Activated CD8-positive, alpha-beta memory T cell treated with anti-CD3 and anti-CD28 coated beads, Interleukin-2, amount 10 ng/mL, durations not matched to agents 7 days and 5 days (primary cell): ENCODE measurements around the gene PRAMEF1. TPM values are rescaled to one million over a fixed set of nuclear protein-coding genes. Genes with fewer than 3 reads are reported as not detected.
"Not testable (repeated sequence)": the region's sequence is repeated elsewhere in the genome, so short reads cannot be mapped to it uniquely, and the experiment has no call there.

Source experiments
- ATAC-seq: fragments of 150-1000 bp; cut with Tn5 transposase; one replicate; pipeline ENCODE4 v1.10.0; 2021; ENCODE audit warnings: moderate library complexity
- CTCF ChIA-PET: fragments of 350-600 bp; sonication (Branson Sonifier 250); formaldehyde crosslinking; loops from one replicate; lab custom pipeline; 2021; ENCODE audit warnings: antibody characterized with exemption; lab: Charles Lee
- DNase-seq: peaks from one replicate; pipeline ENCODE4 v3.0.0-alpha.2; 2020
- H3K27ac Mint-ChIP-seq: one replicate; pipeline ENCODE4 v1.8.0; 2021; ENCODE audit warnings: mild to moderate bottlenecking, mixed read lengths
- H3K27me3 Mint-ChIP-seq: one replicate; pipeline ENCODE4 v1.8.0; 2021; ENCODE audit warnings: mixed read lengths
- H3K36me3 Mint-ChIP-seq: one replicate; pipeline ENCODE4 v1.8.0; 2021; ENCODE audit warnings: mild to moderate bottlenecking, mixed read lengths
- H3K4me1 Mint-ChIP-seq: one replicate; pipeline ENCODE4 v1.8.0; 2021; ENCODE audit warnings: mixed read lengths
- H3K4me3 Mint-ChIP-seq: one replicate; pipeline ENCODE4 v1.8.0; 2021; ENCODE audit warnings: mild to moderate bottlenecking, moderate library complexity, mixed read lengths
- H3K9me3 Mint-ChIP-seq: one replicate; pipeline ENCODE4 v1.8.0; 2022; ENCODE audit warnings: low read depth, mixed read lengths
- total RNA-seq, 2 experiments: library from RNA; stranded (reverse); gene quantifications; one replicate each; pipeline ENCODE4 v1.2.3, GENCODE V29; 2021

Gene PRAMEF1
- total RNA-seq, 2 experiments from 2014 or later: not detected

- no peak for DNase-seq
- Mint-ChIP-seq H3K4me3 (no peak overlapping the region), H3K36me3 (no peaks in the 10 kb centered on the region), H3K9me3 (no peaks in the 10 kb centered on the region), H3K27me3 (peaks cover 21% of the 10 kb centered on the region), H3K27ac (no peak overlapping the region), H3K4me1 (no peaks in the 10 kb centered on the region)
- CTCF ChIA-PET: interaction anchor here (0.9 kb wide), 1 partner anchor 20 kb away, joined by 3 read pairs; no protein-coding TSS in a partner anchor
- no peak for ATAC-seq
Measured at GRCh38 chr1:12764016-12764415, 27.2 kb upstream of the PRAMEF1 start.

GRCh38 chr1:12769031-12769430, 22.2 kb upstream of the PRAMEF1 start:
- ATAC-seq: no peak
- H3K27me3 Mint-ChIP-seq: peaks cover 27% of the 10 kb centered on the region
- H3K4me3 Mint-ChIP-seq: no peak overlapping the region
- H3K36me3 Mint-ChIP-seq: no peaks in the 10 kb centered on the region
- H3K27ac Mint-ChIP-seq: no peak overlapping the region
- no peak for DNase-seq
- H3K4me1 Mint-ChIP-seq: no peaks in the 10 kb centered on the region
- CTCF ChIA-PET: no interaction called here
- no peaks in the 10 kb centered on the region for H3K9me3 Mint-ChIP-seq

GRCh38 chr1:12769976-12770505, 21.2 kb upstream of the PRAMEF1 start:
- DNase-seq (no peak), ATAC-seq (no peak)
- Mint-ChIP-seq H3K36me3 (no peaks in the 10 kb centered on the region), H3K27ac (no peak overlapping the region), H3K4me1 (no peaks in the 10 kb centered on the region), H3K9me3 (no peaks in the 10 kb centered on the region), H3K4me3 (no peak overlapping the region), H3K27me3 (peaks cover 27% of the 10 kb centered on the region)
- CTCF ChIA-PET: no interaction called here

- CTCF ChIA-PET: no interaction called here
- Mint-ChIP-seq H3K36me3 (no peaks in the 10 kb centered on the region), H3K4me1 (no peaks in the 10 kb centered on the region), H3K4me3 (no peak overlapping the region), H3K27me3 (peaks cover 27% of the 10 kb centered on the region), H3K9me3 (no peaks in the 10 kb centered on the region), H3K27ac (no peak overlapping the region)
- DNase-seq: no peak
- ATAC-seq: no peak
Measured at GRCh38 chr1:12770620-12771019, 20.6 kb upstream of the PRAMEF1 start.

GRCh38 chr1:12771186-12771585, 20.0 kb upstream of the PRAMEF1 start:
- H3K27ac Mint-ChIP-seq: no peak overlapping the region
- CTCF ChIA-PET: no interaction called here
- no peak for DNase-seq
- peaks cover 23% of the 10 kb centered on the region for H3K27me3 Mint-ChIP-seq
- no peak for ATAC-seq
- no peaks in the 10 kb centered on the region for H3K9me3 Mint-ChIP-seq
- H3K4me3 Mint-ChIP-seq: no peak overlapping the region
- H3K4me1 Mint-ChIP-seq: no peaks in the 10 kb centered on the region
- no peaks in the 10 kb centered on the region for H3K36me3 Mint-ChIP-seq

GRCh38 chr1:12772520-12772919, 18.7 kb upstream of the PRAMEF1 start:
- Mint-ChIP-seq H3K4me1 (no peaks in the 10 kb centered on the region), H3K27me3 (peaks cover 15% of the 10 kb centered on the region), H3K9me3 (no peaks in the 10 kb centered on the region), H3K4me3 (no peak overlapping the region), H3K27ac (no peak overlapping the region), H3K36me3 (no peaks in the 10 kb centered on the region)
- no peak for DNase-seq
- ATAC-seq: no peak
- CTCF ChIA-PET: no interaction called here

- Mint-ChIP-seq H3K4me1 (no peaks in the 10 kb centered on the region), H3K36me3 (no peaks in the 10 kb centered on the region), H3K27me3 (peaks cover 9% of the 10 kb centered on the region), H3K4me3 (no peak within 1 kb of the TSS), H3K9me3 (no peaks in the 10 kb centered on the region), H3K27ac (no peak within 1 kb of the TSS)
- ATAC-seq: no peak
- CTCF ChIA-PET: no interaction called here
- DNase-seq: no peak
Measured at GRCh38 chr1:12773438-12773837, 17.8 kb upstream of the PRAMEF1 start, which contains the start of gene PRAMEF12. PRAMEF12 (plus strand) TSS chr1:12773738; CDS start chr1:12774868, 1,130 bp downstream.

- DNase-seq (no peak), ATAC-seq (no peak)
- H3K9me3 Mint-ChIP-seq: no peaks in the 10 kb centered on the region
- H3K36me3 Mint-ChIP-seq: no peaks in the 10 kb centered on the region
- CTCF ChIA-PET: interaction anchor here (1.1 kb wide), 1 partner anchor 116 kb away, joined by 3 read pairs; no protein-coding TSS in a partner anchor
- no peak overlapping the region for H3K4me3 Mint-ChIP-seq
- peaks cover 14% of the 10 kb centered on the region for H3K27me3 Mint-ChIP-seq
- H3K27ac Mint-ChIP-seq: no peak overlapping the region
- no peaks in the 10 kb centered on the region for H3K4me1 Mint-ChIP-seq
Measured at GRCh38 chr1:12774801-12775345, 16.3 kb upstream of the PRAMEF1 start.

GRCh38 chr1:12775443-12775842, 15.8 kb upstream of the PRAMEF1 start:
- Mint-ChIP-seq H3K36me3 (no peaks in the 10 kb centered on the region), H3K4me3 (no peak overlapping the region), H3K4me1 (no peaks in the 10 kb centered on the region), H3K9me3 (no peaks in the 10 kb centered on the region), H3K27ac (no peak overlapping the region), H3K27me3 (peaks cover 13% of the 10 kb centered on the region)
- CTCF ChIA-PET: interaction anchor here (1.1 kb wide), 1 partner anchor 117 kb away, joined by 3 read pairs; no protein-coding TSS in a partner anchor
- DNase-seq (no peak), ATAC-seq (no peak)

- no peaks in the 10 kb centered on the region for H3K4me1 Mint-ChIP-seq
- H3K4me3 Mint-ChIP-seq: no peak overlapping the region
- peaks cover 9% of the 10 kb centered on the region for H3K27me3 Mint-ChIP-seq
- no peak overlapping the region for H3K27ac Mint-ChIP-seq
- CTCF ChIA-PET: no interaction called here
- H3K36me3 Mint-ChIP-seq: no peaks in the 10 kb centered on the region
- no peak for ATAC-seq
- H3K9me3 Mint-ChIP-seq: no peaks in the 10 kb centered on the region
- no peak for DNase-seq
Measured at GRCh38 chr1:12776801-12777557, 14.2 kb upstream of the PRAMEF1 start.

- Mint-ChIP-seq H3K4me3 (no peak overlapping the region), H3K36me3 (no peaks in the 10 kb centered on the region), H3K9me3 (no peaks in the 10 kb centered on the region), H3K4me1 (no peaks in the 10 kb centered on the region), H3K27ac (no peak overlapping the region), H3K27me3 (peaks cover 9% of the 10 kb centered on the region)
- DNase-seq (no peak), ATAC-seq (no peak)
- CTCF ChIA-PET: no interaction called here
Measured at GRCh38 chr1:12778061-12778460, 13.1 kb upstream of the PRAMEF1 start.

- Mint-ChIP-seq H3K4me1 (no peaks in the 10 kb centered on the region), H3K27ac (no peak overlapping the region), H3K4me3 (no peak overlapping the region), H3K36me3 (no peaks in the 10 kb centered on the region), H3K27me3 (peaks cover 9% of the 10 kb centered on the region), H3K9me3 (peaks cover 1% of the 10 kb centered on the region)
- CTCF ChIA-PET: no interaction called here
- ATAC-seq (no peak), DNase-seq (no peak)
Measured at GRCh38 chr1:12778907-12779306, 12.3 kb upstream of the PRAMEF1 start.

GRCh38 chr1:12781488-12781887, 9.7 kb upstream of the PRAMEF1 start:
- ATAC-seq, H3K27me3 Mint-ChIP-seq, H3K36me3 Mint-ChIP-seq, H3K4me1 Mint-ChIP-seq, H3K27ac Mint-ChIP-seq, H3K4me3 Mint-ChIP-seq, DNase-seq, CTCF ChIA-PET: not testable (repeated sequence)
- H3K9me3 Mint-ChIP-seq: peaks cover 10% of the 10 kb centered on the region

- H3K9me3 Mint-ChIP-seq: peaks cover 10% of the 10 kb centered on the region
- CTCF ChIA-PET, H3K36me3 Mint-ChIP-seq, H3K27me3 Mint-ChIP-seq, DNase-seq, ATAC-seq, H3K4me3 Mint-ChIP-seq, H3K27ac Mint-ChIP-seq, H3K4me1 Mint-ChIP-seq: not testable (repeated sequence)
Measured at GRCh38 chr1:12783783-12784182, 7.4 kb upstream of the PRAMEF1 start.
